Glutamatergic neuron (in vitro differentiated cells): ENCODE data around the gene FAM13C. TPM values are rescaled to one million over a fixed set of nuclear protein-coding genes. Genes with fewer than 3 reads are reported as not detected.

Experiments
- DNase-seq: peaks from one replicate; pipeline ENCODE4 v3.0.0; 2022
- H3K27ac Mint-ChIP-seq: one replicate; pipeline ENCODE4 v1.8.0; 2020; ENCODE audit warnings: mild to moderate bottlenecking, mixed read lengths, inconsistent platforms; ENCODE audit not compliant: unreplicated experiment
- H3K27me3 Mint-ChIP-seq: one replicate; pipeline ENCODE4 v1.8.0; 2020; ENCODE audit warnings: mild to moderate bottlenecking, moderate library complexity, mixed read lengths, inconsistent platforms; ENCODE audit not compliant: unreplicated experiment
- H3K36me3 Mint-ChIP-seq: one replicate; pipeline ENCODE4 v1.8.0; 2020; ENCODE audit warnings: mild to moderate bottlenecking, mixed read lengths, inconsistent platforms; ENCODE audit not compliant: unreplicated experiment
- H3K4me1 Mint-ChIP-seq: one replicate; pipeline ENCODE4 v1.8.0; 2020; ENCODE audit warnings: mild to moderate bottlenecking, low read depth, mixed read lengths, inconsistent platforms; ENCODE audit not compliant: unreplicated experiment
- H3K4me3 Mint-ChIP-seq: one replicate; pipeline ENCODE4 v1.8.0; 2020; ENCODE audit warnings: mild to moderate bottlenecking, mixed read lengths, inconsistent platforms; ENCODE audit not compliant: unreplicated experiment
- H3K9me3 Mint-ChIP-seq: one replicate; pipeline ENCODE4 v1.8.0; 2020; ENCODE audit warnings: mild to moderate bottlenecking, moderate library complexity, mixed read lengths, inconsistent platforms; ENCODE audit not compliant: unreplicated experiment
- total RNA-seq: library from RNA; stranded (reverse); fragmentation: NEBNext Ultra II Directional; extraction: Animal tissue kit (Norgen Biotek cat#: 25700); gene quantifications from one replicate; pipeline ENCODE4 v1.2.1, GENCODE V29; 2021; ENCODE audit not compliant: unreplicated experiment
- TF ChIP-seq, protein P1 (sequence below): fragments of 200-600 bp; sonication (generic); IDR thresholded peaks from one replicate; pipeline ENCODE4 v1.5.0; 2021; ENCODE audit not compliant: partially characterized antibody, unreplicated experiment

Gene FAM13C
- total RNA-seq, 1 donor from 2014 or later: 17.8 TPM

DNA sequence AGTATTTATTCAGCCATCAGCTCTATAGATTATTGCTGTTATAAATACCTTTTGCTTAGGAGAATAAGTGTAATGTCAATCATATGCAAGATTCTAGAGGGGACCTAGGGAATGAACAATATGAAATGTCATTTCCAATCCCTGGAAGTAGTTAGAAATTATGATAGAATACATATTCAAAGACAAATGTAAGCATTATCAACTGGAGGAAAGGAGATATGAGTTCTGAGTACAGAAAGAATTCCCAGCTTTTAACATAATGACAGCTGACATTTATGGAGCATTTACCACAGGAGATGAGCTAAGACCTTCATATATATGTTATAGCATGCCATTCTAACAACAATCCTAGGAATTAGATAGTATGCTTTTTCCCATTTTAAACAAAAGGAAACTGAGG is 86.2 kb downstream of the FAM13C start:
- Mint-ChIP-seq H3K9me3 (peaks cover 10% of the 10 kb centered on the region), H3K4me3 (no peak overlapping the region), H3K27ac (no peak overlapping the region), H3K27me3 (no peaks in the 10 kb centered on the region), H3K4me1 (peaks cover 38% of the 10 kb centered on the region), H3K36me3 (peaks cover 5% of the 10 kb centered on the region)
- TF ChIP-seq, protein P1, sequence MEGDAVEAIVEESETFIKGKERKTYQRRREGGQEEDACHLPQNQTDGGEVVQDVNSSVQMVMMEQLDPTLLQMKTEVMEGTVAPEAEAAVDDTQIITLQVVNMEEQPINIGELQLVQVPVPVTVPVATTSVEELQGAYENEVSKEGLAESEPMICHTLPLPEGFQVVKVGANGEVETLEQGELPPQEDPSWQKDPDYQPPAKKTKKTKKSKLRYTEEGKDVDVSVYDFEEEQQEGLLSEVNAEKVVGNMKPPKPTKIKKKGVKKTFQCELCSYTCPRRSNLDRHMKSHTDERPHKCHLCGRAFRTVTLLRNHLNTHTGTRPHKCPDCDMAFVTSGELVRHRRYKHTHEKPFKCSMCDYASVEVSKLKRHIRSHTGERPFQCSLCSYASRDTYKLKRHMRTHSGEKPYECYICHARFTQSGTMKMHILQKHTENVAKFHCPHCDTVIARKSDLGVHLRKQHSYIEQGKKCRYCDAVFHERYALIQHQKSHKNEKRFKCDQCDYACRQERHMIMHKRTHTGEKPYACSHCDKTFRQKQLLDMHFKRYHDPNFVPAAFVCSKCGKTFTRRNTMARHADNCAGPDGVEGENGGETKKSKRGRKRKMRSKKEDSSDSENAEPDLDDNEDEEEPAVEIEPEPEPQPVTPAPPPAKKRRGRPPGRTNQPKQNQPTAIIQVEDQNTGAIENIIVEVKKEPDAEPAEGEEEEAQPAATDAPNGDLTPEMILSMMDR: no peak
- DNase-seq: no peak

DNA sequence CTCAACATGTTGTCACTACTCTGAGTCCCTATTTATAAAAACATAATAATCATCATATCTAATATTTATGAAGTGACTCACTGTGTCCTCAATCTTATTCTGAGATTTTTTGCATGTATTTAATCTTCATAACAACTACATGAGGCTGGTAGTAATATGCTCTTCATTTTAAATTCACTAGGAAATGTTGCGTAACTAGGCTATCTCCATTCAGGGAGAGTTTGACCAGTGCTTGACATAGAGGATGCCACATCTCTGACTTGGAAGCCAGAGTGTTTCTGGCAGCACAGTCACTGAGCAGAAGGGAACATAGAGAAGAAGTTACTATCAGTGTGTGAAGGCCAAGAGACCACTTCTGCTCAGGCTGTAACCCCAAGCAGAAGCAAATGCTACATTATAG is 88.9 kb downstream of the FAM13C start:
- peaks cover 8% of the 10 kb centered on the region for H3K9me3 Mint-ChIP-seq
- H3K27me3 Mint-ChIP-seq: no peaks in the 10 kb centered on the region
- DNase-seq: no peak
- H3K36me3 Mint-ChIP-seq: peaks cover 7% of the 10 kb centered on the region
- no peak overlapping the region for H3K27ac Mint-ChIP-seq
- TF ChIP-seq, protein P1: no peak
- H3K4me3 Mint-ChIP-seq: no peak overlapping the region
- H3K4me1 Mint-ChIP-seq: peaks cover 41% of the 10 kb centered on the region

DNA sequence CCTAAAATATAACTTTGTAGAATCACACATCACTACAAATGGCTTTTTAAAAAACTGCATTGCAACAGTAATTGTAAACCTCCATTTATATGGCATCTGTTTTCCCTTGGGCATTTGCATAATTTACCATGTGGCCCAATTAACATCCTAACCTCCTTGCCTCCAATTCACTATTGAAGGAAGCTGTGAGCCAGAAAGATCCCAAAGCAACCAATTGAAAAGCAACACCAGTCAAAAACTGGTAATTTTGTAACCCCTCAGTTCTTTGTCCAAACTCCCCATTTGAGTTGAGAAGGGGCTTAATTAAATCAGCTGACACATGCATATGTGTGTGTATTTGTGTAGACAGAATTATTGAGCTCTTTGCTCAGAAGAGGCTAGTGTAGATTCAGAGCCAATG is 90.3 kb downstream of the FAM13C start:
- TF ChIP-seq, protein P1: no peak
- H3K4me3 Mint-ChIP-seq: peak overlapping the region; percentile 68
- H3K9me3 Mint-ChIP-seq: peaks cover 8% of the 10 kb centered on the region
- H3K4me1 Mint-ChIP-seq: peaks cover 41% of the 10 kb centered on the region
- no peak for DNase-seq
- peaks cover 8% of the 10 kb centered on the region for H3K36me3 Mint-ChIP-seq
- H3K27ac Mint-ChIP-seq: peak overlapping the region; percentile 88
- H3K27me3 Mint-ChIP-seq: no peaks in the 10 kb centered on the region

DNA sequence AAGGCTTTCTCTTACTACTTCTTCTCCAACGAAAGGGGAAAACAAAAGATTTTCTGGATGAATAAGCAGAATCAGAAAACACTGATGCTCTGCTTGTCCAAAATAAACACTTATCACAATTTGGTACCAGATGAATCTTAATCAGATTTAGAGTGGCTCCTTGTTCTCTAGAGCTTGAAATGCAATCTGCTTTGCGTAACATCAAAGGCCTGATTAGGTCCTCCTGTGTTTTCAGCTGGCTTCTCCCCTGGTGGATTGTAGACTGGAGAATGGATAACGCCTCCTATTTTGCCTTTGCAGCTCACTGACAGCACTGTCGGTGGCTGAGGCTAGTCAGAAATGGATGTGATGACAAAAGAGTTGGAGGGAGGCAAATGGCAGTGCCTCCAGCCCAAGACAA is 91.2 kb downstream of the FAM13C start:
- Mint-ChIP-seq H3K27me3 (no peaks in the 10 kb centered on the region), H3K4me3 (peak overlapping the region; percentile 31), H3K4me1 (peaks cover 38% of the 10 kb centered on the region), H3K36me3 (peaks cover 8% of the 10 kb centered on the region), H3K9me3 (peaks cover 8% of the 10 kb centered on the region), H3K27ac (peak overlapping the region; percentile 88)
- DNase-seq: no peak
- TF ChIP-seq, protein P1: no peak

DNA sequence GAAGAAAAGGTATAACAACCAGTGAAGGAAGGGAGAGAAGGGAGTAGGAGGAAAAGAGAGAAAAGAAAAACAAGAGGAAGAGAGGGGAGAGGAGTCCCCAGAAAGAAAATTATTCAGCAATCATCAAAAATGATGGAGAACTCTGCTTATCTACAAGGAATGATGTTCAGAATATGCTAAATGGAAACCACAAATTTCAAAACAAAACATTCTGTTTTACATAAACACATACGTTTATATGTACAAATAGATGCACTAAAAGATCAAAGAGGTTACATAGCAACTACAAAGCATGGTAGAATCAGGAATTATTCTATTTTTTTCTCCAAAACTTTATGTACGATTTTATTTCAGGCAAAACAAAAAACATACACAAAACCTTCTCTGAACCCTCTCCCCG is 91.9 kb downstream of the FAM13C start:
- TF ChIP-seq, protein P1: no peak
- no peak overlapping the region for H3K4me3 Mint-ChIP-seq
- H3K36me3 Mint-ChIP-seq: peaks cover 8% of the 10 kb centered on the region
- H3K9me3 Mint-ChIP-seq: peaks cover 8% of the 10 kb centered on the region
- DNase-seq: no peak
- no peaks in the 10 kb centered on the region for H3K27me3 Mint-ChIP-seq
- H3K27ac Mint-ChIP-seq: peak overlapping the region; percentile 88
- peaks cover 38% of the 10 kb centered on the region for H3K4me1 Mint-ChIP-seq
